Measurements from ENCODE around the gene GPR62.
"Not testable (repeated sequence)": the region's sequence is repeated elsewhere in the genome, so short reads cannot be mapped to it uniquely, and the experiment has no call there.

Gene GPR62

GRCh38 chr3:51974277-51974962 lies 19.2 kb downstream of the GPR62 start:
- no peak for DNase-seq

- DNase-seq = peak; percentile 87
Measured at GRCh38 chr3:51974963-51975851, 20.0 kb downstream of the GPR62 start, which contains the start of gene ABHD14A. Gene ABHD14A (plus strand): TSS chr3:51975064. CDS start chr3:51975136, 72 bp downstream.

- peak; percentile 91 for DNase-seq
Measured at GRCh38 chr3:51975852-51976549, 20.8 kb downstream of the GPR62 start.

- no peak for DNase-seq
Measured at GRCh38 chr3:51977446-51978142, 22.4 kb downstream of the GPR62 start.

GRCh38 chr3:51978143-51978502 lies 22.9 kb downstream of the GPR62 start:
- no peak for DNase-seq

GRCh38 chr3:51980253-51980652 lies 25.1 kb downstream of the GPR62 start:
- DNase-seq = no peak

GRCh38 chr3:51982352-51982837 lies 27.2 kb downstream of the GPR62 start:
- DNase-seq = no peak

GRCh38 chr3:51982838-51983577 lies 27.8 kb downstream of the GPR62 start, which contains the start of gene ACY1:
Gene ACY1 (plus strand): TSS chr3:51983535. CDS start chr3:51984065, 530 bp downstream.
- DNase-seq = peak; percentile 86

GRCh38 chr3:51983578-51984268 lies 28.5 kb downstream of the GPR62 start:
- no peak for DNase-seq

GRCh38 chr3:51984269-51984647 lies 29.1 kb downstream of the GPR62 start:
- no peak for DNase-seq

- DNase-seq = no peak
Measured at GRCh38 chr3:51985063-51985462, 29.9 kb downstream of the GPR62 start.

GRCh38 chr3:51986010-51986947 lies 31.1 kb downstream of the GPR62 start:
- DNase-seq = no peak

GRCh38 chr3:51987568-51987967 lies 32.4 kb downstream of the GPR62 start:
- no peak for DNase-seq

GRCh38 chr3:51988286-51989146 lies 33.3 kb downstream of the GPR62 start:
- no peak for DNase-seq

GRCh38 chr3:51990501-51990971 lies 35.4 kb downstream of the GPR62 start:
- not testable (repeated sequence) for DNase-seq

- DNase-seq = no peak
Measured at GRCh38 chr3:51992017-51992682, 37.0 kb downstream of the GPR62 start.

- DNase-seq = not testable (repeated sequence)
Measured at GRCh38 chr3:51993657-51994056, 38.5 kb downstream of the GPR62 start.

- DNase-seq = no peak
Measured at GRCh38 chr3:51994530-51994929, 39.3 kb downstream of the GPR62 start.
